ENCODE results near the gene RPL29.

RPL29 gene

DNA sequence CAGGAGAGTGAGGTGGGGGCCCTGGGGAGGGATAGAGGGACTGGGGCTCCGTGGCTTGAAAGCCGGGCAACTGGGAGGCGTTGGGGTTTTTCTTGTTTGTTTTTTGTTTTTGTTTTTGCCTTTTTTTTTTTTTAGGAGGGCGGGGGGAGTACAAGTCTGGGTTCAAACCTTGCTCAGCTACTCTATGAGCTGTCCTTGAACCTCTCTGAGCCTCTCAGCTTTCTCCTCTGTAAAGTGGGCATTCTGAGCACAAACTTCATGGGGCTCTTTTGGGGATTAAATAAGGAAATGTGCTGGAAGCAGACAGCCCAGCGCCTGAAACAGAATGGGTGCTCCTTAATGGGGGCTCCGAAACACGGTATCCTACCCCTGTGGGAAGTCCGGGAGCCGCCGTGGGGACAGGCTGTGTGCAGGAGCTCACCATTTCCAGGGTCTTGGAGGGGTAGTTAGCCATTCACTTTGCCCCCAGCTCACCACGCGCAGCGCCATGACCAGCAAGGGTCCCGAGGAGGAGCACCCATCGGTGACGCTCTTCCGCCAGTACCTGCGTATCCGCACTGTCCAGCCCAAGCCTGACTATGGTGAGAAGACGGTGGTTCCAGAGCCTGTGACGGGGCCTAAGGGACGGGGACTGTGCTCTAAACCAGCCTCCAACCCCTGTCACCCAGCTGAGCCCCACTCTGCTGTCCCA is 12.0 kb downstream of the RPL29 start:
- in situ Hi-C loops (cut with MboI; ENCODE audit: low sequenced_read_pairs), result no loop called here

- in situ Hi-C loops (cut with MboI; ENCODE audit: low sequenced_read_pairs), result no loop called here
Measured at GRCh38 chr3:51982838-51983577, 12.7 kb downstream of the RPL29 start, which contains the start of gene ACY1. Gene ACY1, plus strand, starts transcription at chr3:51983535. Its CDS starts 530 bp downstream, at chr3:51984065.

DNA sequence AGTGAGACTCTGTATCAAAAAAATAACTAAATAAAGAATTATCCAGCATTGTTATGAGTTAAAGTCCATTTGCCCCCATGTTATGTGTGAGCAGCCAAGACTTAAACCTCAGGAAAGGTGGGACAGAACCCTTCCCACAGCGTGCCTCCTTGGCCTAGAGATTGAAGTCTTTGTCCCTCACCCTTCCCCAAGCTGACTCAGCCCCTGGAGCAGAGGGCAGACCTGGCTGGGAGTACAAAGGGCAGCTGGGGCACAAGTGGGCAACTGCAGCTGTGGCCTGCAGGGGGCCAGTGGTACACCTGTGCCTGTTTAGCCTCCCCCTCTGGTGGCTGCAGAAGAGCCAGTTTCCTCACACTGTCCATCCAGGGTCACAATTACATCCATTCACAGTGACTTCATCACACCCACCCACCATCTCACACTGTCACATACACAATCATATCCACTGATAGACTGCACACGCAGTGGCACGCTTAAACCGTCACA is 13.3 kb downstream of the RPL29 start:
- in situ Hi-C loops (cut with MboI; ENCODE audit: low sequenced_read_pairs), result no loop called here

DNA sequence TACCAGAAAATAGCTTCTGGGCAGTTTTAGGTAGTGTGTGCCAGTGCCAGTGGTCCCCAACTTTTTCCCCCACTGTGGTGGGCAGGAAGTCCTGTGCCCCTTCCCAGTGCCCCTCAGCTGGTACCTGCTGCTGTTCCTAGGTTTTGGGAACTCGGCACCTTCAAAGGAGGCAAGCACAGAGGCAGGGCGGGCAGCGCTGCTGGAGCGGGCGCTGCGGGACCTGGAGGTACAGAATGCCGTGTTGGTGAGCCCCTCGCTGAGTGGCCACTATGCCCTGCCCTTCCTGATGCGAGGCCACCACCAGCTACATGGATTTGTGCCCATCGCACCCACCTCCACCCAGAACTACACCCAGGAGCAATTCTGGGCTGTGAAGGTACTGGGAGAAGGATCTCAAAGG is 15.4 kb downstream of the RPL29 start:
- in situ Hi-C loops (cut with MboI; ENCODE audit: low sequenced_read_pairs), result no loop called here

DNA sequence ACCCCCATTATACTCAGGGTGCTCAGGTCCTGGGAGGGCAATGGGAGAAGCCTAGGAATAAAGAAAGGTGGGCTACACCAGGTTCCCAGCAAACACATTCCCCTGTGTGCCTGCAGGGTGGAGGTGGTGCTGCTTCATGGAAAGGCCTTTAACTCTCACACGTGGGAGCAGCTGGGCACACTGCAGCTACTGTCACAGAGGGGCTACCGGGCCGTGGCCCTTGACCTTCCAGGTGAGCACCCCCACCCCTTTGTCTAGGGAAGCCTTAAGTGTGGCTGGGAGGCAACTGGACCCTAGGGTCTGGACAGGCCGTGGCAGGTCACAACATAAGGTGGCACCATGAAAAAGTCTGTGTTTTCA is 17.6 kb downstream of the RPL29 start:
- in situ Hi-C loops (cut with MboI; ENCODE audit: low sequenced_read_pairs), result no loop called here

- in situ Hi-C loops (cut with MboI; ENCODE audit: low sequenced_read_pairs), result no loop called here
Measured at GRCh38 chr3:51977446-51978142, 18.1 kb downstream of the RPL29 start.

GRCh38 chr3:51975852-51976549 is 19.7 kb downstream of the RPL29 start:
- in situ Hi-C loops (cut with MboI; ENCODE audit: low sequenced_read_pairs), result no loop called here

- in situ Hi-C loops (cut with MboI; ENCODE audit: low sequenced_read_pairs), result no loop called here
Measured at GRCh38 chr3:51974963-51975851, 20.5 kb downstream of the RPL29 start, which contains the start of gene ABHD14A. Gene ABHD14A, plus strand, starts transcription at chr3:51975064. Its CDS starts 72 bp downstream, at chr3:51975136.

- in situ Hi-C loops (cut with MboI; ENCODE audit: low sequenced_read_pairs), result no loop called here
Measured at GRCh38 chr3:51974277-51974962, 21.3 kb downstream of the RPL29 start.

GRCh38 chr3:51971350-51971749 is 24.3 kb downstream of the RPL29 start:
- in situ Hi-C loops (cut with MboI; ENCODE audit: low sequenced_read_pairs), result no loop called here

DNA sequence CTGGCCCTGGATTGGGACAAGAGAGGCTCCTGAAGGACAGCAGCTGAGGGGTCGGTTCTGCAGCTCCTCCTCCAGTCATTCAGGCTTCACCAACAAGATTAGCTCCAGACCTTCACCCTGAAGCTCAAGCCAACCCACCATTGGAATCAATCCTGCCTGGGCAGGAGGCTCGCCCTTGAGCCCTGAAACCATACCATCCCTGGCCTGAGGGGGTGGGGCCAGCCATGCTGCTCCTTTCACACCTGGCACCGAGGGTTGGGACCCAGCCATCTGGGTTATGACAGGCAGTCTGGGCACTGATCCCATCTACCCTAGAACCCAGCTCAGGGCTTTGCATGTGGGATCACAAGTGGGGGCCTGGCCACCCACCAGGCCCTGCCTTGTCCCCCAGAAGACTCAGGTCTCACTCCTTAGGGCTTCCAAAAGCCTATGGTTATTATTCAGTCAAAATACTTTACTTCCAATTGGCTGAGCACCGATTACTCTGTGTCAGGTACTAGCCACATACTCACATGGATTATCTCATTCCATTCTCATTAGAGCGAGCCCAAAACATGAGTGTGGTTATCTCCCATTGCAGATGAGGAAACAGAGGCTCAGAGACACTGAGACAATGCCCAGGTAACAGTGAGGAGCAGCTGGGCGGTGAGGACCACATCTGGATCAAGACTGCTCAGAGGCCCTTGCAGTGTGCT is 24.9 kb downstream of the RPL29 start:
- in situ Hi-C loops (cut with MboI; ENCODE audit: low sequenced_read_pairs), result no loop called here

- in situ Hi-C loops (cut with MboI; ENCODE audit: low sequenced_read_pairs), result no loop called here
Measured at GRCh38 chr3:51969841-51970240, 25.9 kb downstream of the RPL29 start.

GRCh38 chr3:51968883-51969678 is 26.6 kb downstream of the RPL29 start:
- in situ Hi-C loops (cut with MboI; ENCODE audit: low sequenced_read_pairs), result no loop called here

DNA sequence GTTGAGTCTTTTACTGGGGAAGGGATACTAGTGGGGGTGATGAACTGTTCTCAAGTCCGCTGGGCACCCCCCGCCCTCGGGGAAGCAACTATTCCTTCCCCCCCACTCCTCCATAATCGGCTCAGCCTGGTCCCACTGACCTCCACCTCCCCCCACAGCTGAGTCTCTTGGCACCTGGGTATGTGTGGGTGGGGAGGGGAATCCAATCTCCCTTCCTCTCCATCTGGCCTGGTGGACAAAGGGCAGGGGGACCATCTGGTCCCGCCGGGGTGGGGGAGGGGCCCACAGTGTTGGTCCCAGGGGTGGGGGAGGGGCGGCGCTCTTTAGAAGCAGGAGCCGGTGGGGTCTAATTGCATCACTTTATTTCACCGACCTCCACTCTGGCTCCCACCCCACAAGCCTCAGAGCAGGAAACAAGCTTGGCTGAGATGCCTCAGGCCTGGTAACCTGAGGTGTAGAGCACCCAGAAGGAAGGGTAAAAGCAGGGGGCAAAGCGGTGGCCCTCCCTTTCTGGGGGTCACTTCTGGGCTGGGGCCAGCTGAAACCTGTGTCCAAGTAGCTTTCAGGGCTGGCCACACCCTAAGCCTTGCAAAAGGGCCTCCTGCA is 27.4 kb downstream of the RPL29 start:
- in situ Hi-C loops (cut with MboI; ENCODE audit: low sequenced_read_pairs), result no loop called here

GRCh38 chr3:51967384-51968169 is 28.1 kb downstream of the RPL29 start, which contains the start of gene PCBP4:
Gene PCBP4, minus strand, starts transcription at chr3:51967454. Its CDS starts 6,214 bp downstream, at chr3:51961240.
- in situ Hi-C loops (cut with MboI; ENCODE audit: low sequenced_read_pairs), result no loop called here

- in situ Hi-C loops (cut with MboI; ENCODE audit: low sequenced_read_pairs), result no loop called here
Measured at GRCh38 chr3:51966922-51967383, 28.7 kb downstream of the RPL29 start.

GRCh38 chr3:51966486-51966885 is 29.2 kb downstream of the RPL29 start:
- in situ Hi-C loops (cut with MboI; ENCODE audit: low sequenced_read_pairs), result no loop called here

Measured in HL-60/S4 treated with phorbol 12-myristate 13-acetate at 8.2 ng/mL for 4 days and 3 days (cell line).